ENCODE data around the gene LMF2. TPM values are rescaled to one million over a fixed set of nuclear protein-coding genes. Genes with fewer than 3 reads are reported as not detected.

Gene LMF2
- total RNA-seq, 4 donors from 2014 or later = 19.7 to 61.3 (median 32.0) TPM

- H3K27me3 ChIP-seq = no peaks in the 10 kb centered on the region
- no peak for DNase-seq
- no peaks in the 10 kb centered on the region for H3K9me3 ChIP-seq
- no peak overlapping the region for H3K27ac ChIP-seq
- no peaks in the 10 kb centered on the region for H3K4me1 ChIP-seq
- H3K4me3 ChIP-seq = no peak overlapping the region
- intact Hi-C loops (cut with DNase I; ENCODE audit: low total_unique reads) = loop anchor here (5.0 kb wide), 1 partner anchor 39 kb away; no protein-coding TSS in a partner anchor
- H3K36me3 ChIP-seq = no peaks in the 10 kb centered on the region
- no peak for TF ChIP-seq POLR2A (IDR thresholded peaks at IDR 0.05)
- no peak for TF ChIP-seq CTCF (IDR thresholded peaks at IDR 0.05)
These were observed 5.7 kb upstream of the LMF2 start for GRCh38 chr22:50513175-50513574.

GRCh38 chr22:50508897-50509296 is 1.4 kb upstream of the LMF2 start:
- H3K36me3 ChIP-seq = no peaks in the 10 kb centered on the region
- H3K27ac ChIP-seq = peak overlapping the region; percentile 87 to 90
- TF ChIP-seq POLR2A (IDR thresholded peaks at IDR 0.05) (no peak), CTCF (IDR thresholded peaks at IDR 0.05) (no peak)
- no peaks in the 10 kb centered on the region for H3K9me3 ChIP-seq
- peaks cover 3 to 13% of the 10 kb centered on the region in 2 donors for H3K4me1 ChIP-seq
- DNase-seq = no peak
- no peaks in the 10 kb centered on the region for H3K27me3 ChIP-seq
- H3K4me3 ChIP-seq = peak overlapping the region; percentile 59 to 78
- intact Hi-C loops (cut with DNase I; ENCODE audit: low total_unique reads) = loop anchor here (10.0 kb wide), 1 partner anchor 234 kb away; the partner anchor contains the start of gene MAPK11

- H3K36me3 ChIP-seq = no peaks in the 10 kb centered on the region
- peak within 1 kb of the TSS; percentile 98 to 99 for H3K4me3 ChIP-seq
- H3K27me3 ChIP-seq = no peaks in the 10 kb centered on the region
- DNase-seq = peak; percentile 96 to 98
- no peaks in the 10 kb centered on the region for H3K9me3 ChIP-seq
- peak within 1 kb of the TSS; percentile 90 to 94 for H3K27ac ChIP-seq
- intact Hi-C loops (cut with DNase I; ENCODE audit: low total_unique reads) = loop anchor here (10.0 kb wide), 1 partner anchor 233 kb away; the partner anchor contains the start of gene MAPK11
- TF ChIP-seq CTCF (IDR thresholded peaks at IDR 0.05) (peak in 2 of 4 experiments; percentile 12 to 18), POLR2A (IDR thresholded peaks at IDR 0.05) (peak; percentile 71 to 89)
- peaks cover 3 to 13% of the 10 kb centered on the region in 2 donors for H3K4me1 ChIP-seq
These were observed 736 bp upstream of the LMF2 start, which contains the start of gene NCAPH2 for GRCh38 chr22:50507991-50508884. Gene NCAPH2, plus strand, starts transcription at chr22:50508224. Its CDS starts 114 bp downstream, at chr22:50508338.

GRCh38 chr22:50506611-50507420 is 686 bp downstream of the LMF2 start:
- DNase-seq = peak in 1 of 2 donors; percentile 42
- intact Hi-C loops (cut with DNase I; ENCODE audit: low total_unique reads) = loop anchor here (10.0 kb wide), 1 partner anchor 232 kb away; the partner anchor contains the start of gene MAPK11

More at GRCh38 chr22:50506611-50507420, 686 bp downstream of the LMF2 start:
- Histone ChIP-seq H3K27me3 (no peaks in the 10 kb centered on the region), H3K4me1 (peaks cover 3 to 13% of the 10 kb centered on the region in 2 donors), H3K9me3 (no peaks in the 10 kb centered on the region), H3K27ac (peak overlapping the region; percentile 90 to 94), H3K36me3 (no peaks in the 10 kb centered on the region), H3K4me3 (peak overlapping the region; percentile 98 to 99)
- TF ChIP-seq POLR2A (IDR thresholded peaks at IDR 0.05) (no peak), CTCF (IDR thresholded peaks at IDR 0.05) (no peak)

Measured in uterus (tissue), 4 donors.